ENCODE results near the gene NUP155. TPM values are rescaled to one million over a fixed set of nuclear protein-coding genes. Genes with fewer than 3 reads are reported as not detected.

NUP155 gene
- total RNA-seq, 1 donor from 2014 or later = 25.0 TPM

DNA sequence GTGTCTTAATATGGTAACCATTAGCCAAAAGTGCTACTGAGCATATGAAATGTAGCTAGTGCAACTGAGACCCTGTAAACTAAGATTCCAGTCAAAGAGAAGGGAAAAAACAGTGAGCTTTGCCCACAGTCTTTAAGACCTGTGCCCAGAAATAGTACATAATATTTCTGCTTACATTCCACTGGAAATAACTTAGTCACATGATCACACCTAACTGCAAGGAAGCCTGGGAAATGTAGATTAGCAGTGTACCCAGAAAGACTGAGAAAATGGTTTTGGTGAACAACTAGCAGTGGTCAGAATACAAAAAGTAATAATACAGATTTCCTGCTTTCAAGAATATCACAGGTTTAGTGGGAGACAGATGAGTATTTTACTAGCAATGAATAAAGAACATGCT is 119.2 kb downstream of the NUP155 start:
- H3K27me3 Mint-ChIP-seq (ENCODE audit: unreplicated experiment) = no peaks in the 10 kb centered on the region

DNA sequence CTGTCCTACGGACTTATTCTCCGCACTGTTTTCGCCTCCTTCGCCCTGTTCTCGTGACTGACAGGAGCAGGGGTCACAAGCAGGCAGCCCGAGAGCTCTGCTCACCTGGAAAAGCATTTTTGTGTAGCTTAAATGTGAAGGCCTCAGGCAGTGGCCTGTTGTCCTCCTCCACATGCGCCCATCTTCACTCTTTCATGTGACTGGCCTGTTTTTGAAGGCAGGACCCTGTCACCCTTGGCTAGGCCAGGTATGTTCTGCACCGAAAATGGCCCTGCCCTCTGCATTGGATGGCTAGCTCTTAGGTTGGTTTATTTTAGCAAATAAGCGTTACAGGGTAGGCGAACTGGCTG is 121.1 kb downstream of the NUP155 start:
- TF ChIP-seq, protein P1, sequence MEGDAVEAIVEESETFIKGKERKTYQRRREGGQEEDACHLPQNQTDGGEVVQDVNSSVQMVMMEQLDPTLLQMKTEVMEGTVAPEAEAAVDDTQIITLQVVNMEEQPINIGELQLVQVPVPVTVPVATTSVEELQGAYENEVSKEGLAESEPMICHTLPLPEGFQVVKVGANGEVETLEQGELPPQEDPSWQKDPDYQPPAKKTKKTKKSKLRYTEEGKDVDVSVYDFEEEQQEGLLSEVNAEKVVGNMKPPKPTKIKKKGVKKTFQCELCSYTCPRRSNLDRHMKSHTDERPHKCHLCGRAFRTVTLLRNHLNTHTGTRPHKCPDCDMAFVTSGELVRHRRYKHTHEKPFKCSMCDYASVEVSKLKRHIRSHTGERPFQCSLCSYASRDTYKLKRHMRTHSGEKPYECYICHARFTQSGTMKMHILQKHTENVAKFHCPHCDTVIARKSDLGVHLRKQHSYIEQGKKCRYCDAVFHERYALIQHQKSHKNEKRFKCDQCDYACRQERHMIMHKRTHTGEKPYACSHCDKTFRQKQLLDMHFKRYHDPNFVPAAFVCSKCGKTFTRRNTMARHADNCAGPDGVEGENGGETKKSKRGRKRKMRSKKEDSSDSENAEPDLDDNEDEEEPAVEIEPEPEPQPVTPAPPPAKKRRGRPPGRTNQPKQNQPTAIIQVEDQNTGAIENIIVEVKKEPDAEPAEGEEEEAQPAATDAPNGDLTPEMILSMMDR (IDR thresholded peaks at IDR 0.05) = no peak
- peaks cover 4% of the 10 kb centered on the region for H3K36me3 Mint-ChIP-seq (ENCODE audit: unreplicated experiment)
- no peaks in the 10 kb centered on the region for H3K27me3 Mint-ChIP-seq (ENCODE audit: unreplicated experiment)
- H3K9me3 Mint-ChIP-seq (ENCODE audit: unreplicated experiment) = no peaks in the 10 kb centered on the region
- H3K27ac Mint-ChIP-seq (ENCODE audit: unreplicated experiment) = peak overlapping the region; percentile 92
- H3K4me1 Mint-ChIP-seq (ENCODE audit: unreplicated experiment) = peaks cover 33% of the 10 kb centered on the region
- no peak for DNase-seq (ENCODE audit: extremely low spot score, unreplicated experiment)
- H3K4me3 Mint-ChIP-seq (ENCODE audit: unreplicated experiment) = peak overlapping the region; percentile 87

More for the DNA sequence above, 119.2 kb downstream of the NUP155 start:
- TF ChIP-seq, protein P1 (IDR thresholded peaks at IDR 0.05) = no peak
- Mint-ChIP-seq H3K4me1 (ENCODE audit: unreplicated experiment) (peaks cover 31% of the 10 kb centered on the region), H3K27ac (ENCODE audit: unreplicated experiment) (no peak overlapping the region), H3K9me3 (ENCODE audit: unreplicated experiment) (no peaks in the 10 kb centered on the region), H3K36me3 (ENCODE audit: unreplicated experiment) (peaks cover 3% of the 10 kb centered on the region), H3K4me3 (ENCODE audit: unreplicated experiment) (no peak overlapping the region)
- DNase-seq (ENCODE audit: extremely low spot score, unreplicated experiment) = no peak

DNA sequence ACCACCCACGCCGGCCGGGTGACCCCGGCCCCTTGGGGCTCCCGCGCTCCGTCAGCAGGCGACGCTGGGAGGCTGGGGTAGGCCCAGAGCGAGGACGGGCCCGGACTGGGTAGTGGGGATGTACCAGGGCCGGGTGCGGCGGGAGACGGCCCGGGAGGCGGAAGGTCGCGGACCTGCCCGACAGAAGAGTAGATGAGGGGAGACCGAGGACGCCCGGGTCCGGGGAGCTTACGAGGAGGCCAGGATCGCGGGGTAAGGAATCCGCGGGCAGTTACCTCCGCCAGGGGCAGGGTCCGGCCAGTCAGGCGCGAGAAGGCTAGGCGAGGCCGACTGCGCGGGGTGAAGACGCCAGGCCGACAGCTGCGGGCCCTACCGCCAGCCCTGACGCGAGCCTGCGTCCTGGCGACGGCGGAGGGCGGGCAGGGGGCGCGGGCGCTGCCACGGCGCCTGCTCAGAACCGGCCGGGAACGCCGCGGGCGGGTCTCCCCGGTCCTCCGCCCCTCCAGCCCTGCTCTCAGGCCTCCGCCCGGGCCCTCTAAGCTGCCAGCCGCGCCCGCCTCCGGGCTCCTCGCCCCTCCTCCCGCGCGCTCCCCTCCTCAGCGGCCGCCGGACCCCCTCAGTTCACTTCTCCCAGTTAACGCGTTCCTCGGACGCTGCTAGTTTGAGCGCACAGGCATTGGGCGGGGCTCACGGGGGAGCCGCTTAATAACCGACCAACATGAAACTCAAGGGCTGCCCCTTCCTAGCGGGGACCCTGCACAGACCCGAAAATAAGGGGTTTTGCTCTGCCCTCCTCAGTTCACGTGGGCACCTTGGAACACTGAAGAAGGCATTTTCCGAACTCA is 121.7 kb downstream of the NUP155 start, which contains the start of gene CPLANE1:
TSS of gene CPLANE1 (minus strand) at position 407 of the 845 bp plus-strand sequence. CDS start 1,678 bp downstream, outside the sequence.
- Mint-ChIP-seq H3K27ac (ENCODE audit: unreplicated experiment) (peak within 1 kb of the TSS; percentile 92), H3K9me3 (ENCODE audit: unreplicated experiment) (no peaks in the 10 kb centered on the region), H3K4me3 (ENCODE audit: unreplicated experiment) (peak within 1 kb of the TSS; percentile 87), H3K4me1 (ENCODE audit: unreplicated experiment) (peaks cover 33% of the 10 kb centered on the region), H3K36me3 (ENCODE audit: unreplicated experiment) (peaks cover 1% of the 10 kb centered on the region), H3K27me3 (ENCODE audit: unreplicated experiment) (no peaks in the 10 kb centered on the region)
- peak; percentile 93 for DNase-seq (ENCODE audit: extremely low spot score, unreplicated experiment)
- TF ChIP-seq, protein P1 (IDR thresholded peaks at IDR 0.05) = peak; percentile 22

DNA sequence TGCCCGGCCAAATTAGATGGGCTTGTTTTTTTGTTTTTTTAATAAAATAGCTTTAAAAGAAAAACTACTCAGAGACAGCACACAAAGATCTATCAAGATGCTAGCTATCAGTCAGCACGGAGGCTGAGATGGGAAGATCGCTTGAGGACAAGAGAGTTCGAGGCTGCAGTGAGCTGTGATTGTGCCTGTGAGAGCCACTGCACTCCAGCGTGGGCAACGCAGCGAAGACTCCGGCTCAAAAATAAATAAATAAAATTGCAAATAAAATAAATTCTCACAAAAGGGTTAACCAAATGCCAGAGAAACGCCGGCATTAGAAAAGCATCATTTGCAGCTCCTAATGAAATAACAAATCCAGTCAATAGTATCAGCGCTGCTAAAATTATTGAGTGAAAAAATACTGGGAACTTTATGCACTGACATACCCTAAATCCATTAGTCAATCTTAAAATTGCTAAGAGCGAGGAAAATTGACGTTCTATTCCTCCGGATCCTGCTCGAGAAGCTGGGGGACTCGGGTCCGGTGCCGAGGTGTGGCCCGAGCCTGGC is 122.4 kb downstream of the NUP155 start:
- no peaks in the 10 kb centered on the region for H3K27me3 Mint-ChIP-seq (ENCODE audit: unreplicated experiment)
- TF ChIP-seq, protein P1 (IDR thresholded peaks at IDR 0.05) = no peak
- DNase-seq (ENCODE audit: extremely low spot score, unreplicated experiment) = no peak
- H3K4me1 Mint-ChIP-seq (ENCODE audit: unreplicated experiment) = peaks cover 33% of the 10 kb centered on the region
- H3K36me3 Mint-ChIP-seq (ENCODE audit: unreplicated experiment) = peaks cover 1% of the 10 kb centered on the region
- peak overlapping the region; percentile 88 for H3K27ac Mint-ChIP-seq (ENCODE audit: unreplicated experiment)
- no peaks in the 10 kb centered on the region for H3K9me3 Mint-ChIP-seq (ENCODE audit: unreplicated experiment)
- peak overlapping the region; percentile 79 for H3K4me3 Mint-ChIP-seq (ENCODE audit: unreplicated experiment)

DNA sequence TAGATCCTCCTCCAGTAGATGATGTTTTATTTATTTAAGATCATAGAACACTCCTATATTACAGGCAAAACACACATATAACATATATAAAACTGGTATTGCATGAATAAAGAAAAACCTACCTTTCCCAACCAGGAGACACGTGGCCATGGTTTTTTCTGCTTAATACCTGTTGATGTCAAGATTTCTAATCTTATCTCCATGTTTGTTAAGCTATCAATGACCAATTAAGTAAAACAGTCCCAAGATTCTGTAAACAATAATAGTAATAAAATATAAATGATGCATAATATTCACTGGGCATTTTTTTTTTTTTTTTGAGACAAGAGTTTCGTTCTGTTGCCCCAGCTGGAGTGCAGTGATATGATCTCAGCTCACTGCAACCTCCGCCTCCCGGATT is 123.4 kb downstream of the NUP155 start:
- Mint-ChIP-seq H3K9me3 (ENCODE audit: unreplicated experiment) (no peaks in the 10 kb centered on the region), H3K27me3 (ENCODE audit: unreplicated experiment) (no peaks in the 10 kb centered on the region), H3K27ac (ENCODE audit: unreplicated experiment) (peak overlapping the region; percentile 19), H3K4me3 (ENCODE audit: unreplicated experiment) (peak overlapping the region; percentile 79), H3K4me1 (ENCODE audit: unreplicated experiment) (peaks cover 33% of the 10 kb centered on the region), H3K36me3 (ENCODE audit: unreplicated experiment) (peaks cover 4% of the 10 kb centered on the region)
- TF ChIP-seq, protein P1 (IDR thresholded peaks at IDR 0.05) = no peak
- DNase-seq (ENCODE audit: extremely low spot score, unreplicated experiment) = no peak
